Measurements from ENCODE around the gene PIK3CG. TPM values are rescaled to one million over a fixed set of nuclear protein-coding genes. Genes with fewer than 3 reads are reported as not detected.
"Not testable (repeated sequence)": the region's sequence is repeated elsewhere in the genome, so short reads cannot be mapped to it uniquely, and the experiment has no call there.

Gene PIK3CG
- total RNA-seq, 1 experiment from 2014 or later, result not detected

GRCh38 chr7:106829496-106829895, 35.6 kb upstream of the PIK3CG start:
- CTCF ChIA-PET, result no interaction called here
- H3K27ac Mint-ChIP-seq (ENCODE audit: unreplicated experiment), result no peak overlapping the region
- H3K9me3 Mint-ChIP-seq (ENCODE audit: low read depth, unreplicated experiment), result peaks cover 10% of the 10 kb centered on the region
- H3K36me3 Mint-ChIP-seq (ENCODE audit: insufficient read depth, unreplicated experiment), result no peaks in the 10 kb centered on the region
- peaks cover 4% of the 10 kb centered on the region for H3K4me1 Mint-ChIP-seq (ENCODE audit: low read depth, unreplicated experiment)
- H3K4me3 Mint-ChIP-seq (ENCODE audit: low read depth, unreplicated experiment), result no peak overlapping the region
- H3K27me3 Mint-ChIP-seq (ENCODE audit: unreplicated experiment), result no peaks in the 10 kb centered on the region
- no TSS peak for BruUV-seq (replicated peaks)
- TF ChIP-seq CTCF (IDR thresholded peaks at IDR 0.05; ENCODE audit: unreplicated experiment), result no peak
- intact Hi-C loops (cut with micrococcal nuclease; ENCODE audit: unreplicated experiment), result no loop called here
- no peak for DNase-seq

GRCh38 chr7:106830896-106831295, 34.2 kb upstream of the PIK3CG start:
- H3K27me3 Mint-ChIP-seq (ENCODE audit: unreplicated experiment); intact Hi-C loops (cut with micrococcal nuclease; ENCODE audit: unreplicated experiment); H3K27ac Mint-ChIP-seq (ENCODE audit: unreplicated experiment); CTCF ChIA-PET; H3K4me1 Mint-ChIP-seq (ENCODE audit: low read depth, unreplicated experiment); BruUV-seq (replicated peaks); DNase-seq; H3K36me3 Mint-ChIP-seq (ENCODE audit: insufficient read depth, unreplicated experiment); H3K4me3 Mint-ChIP-seq (ENCODE audit: low read depth, unreplicated experiment): not testable (repeated sequence)
- peaks cover 10% of the 10 kb centered on the region for H3K9me3 Mint-ChIP-seq (ENCODE audit: low read depth, unreplicated experiment)

- Mint-ChIP-seq H3K4me1 (ENCODE audit: low read depth, unreplicated experiment) (no peaks in the 10 kb centered on the region), H3K4me3 (ENCODE audit: low read depth, unreplicated experiment) (no peak overlapping the region), H3K9me3 (ENCODE audit: low read depth, unreplicated experiment) (no peaks in the 10 kb centered on the region), H3K36me3 (ENCODE audit: insufficient read depth, unreplicated experiment) (no peaks in the 10 kb centered on the region), H3K27ac (ENCODE audit: unreplicated experiment) (no peak overlapping the region), H3K27me3 (ENCODE audit: unreplicated experiment) (no peaks in the 10 kb centered on the region)
- DNase-seq, result no peak
- CTCF ChIA-PET, result no interaction called here
- intact Hi-C loops (cut with micrococcal nuclease; ENCODE audit: unreplicated experiment), result no loop called here
- TF ChIP-seq CTCF (IDR thresholded peaks at IDR 0.05; ENCODE audit: unreplicated experiment), result no peak
- BruUV-seq (replicated peaks), result no TSS peak
Observed at GRCh38 chr7:106836816-106837215, 28.3 kb upstream of the PIK3CG start.

GRCh38 chr7:106839511-106839910, 25.6 kb upstream of the PIK3CG start:
- Mint-ChIP-seq H3K27ac (ENCODE audit: unreplicated experiment) (no peak overlapping the region), H3K27me3 (ENCODE audit: unreplicated experiment) (no peaks in the 10 kb centered on the region), H3K4me3 (ENCODE audit: low read depth, unreplicated experiment) (no peak overlapping the region), H3K4me1 (ENCODE audit: low read depth, unreplicated experiment) (no peaks in the 10 kb centered on the region), H3K9me3 (ENCODE audit: low read depth, unreplicated experiment) (no peaks in the 10 kb centered on the region), H3K36me3 (ENCODE audit: insufficient read depth, unreplicated experiment) (no peaks in the 10 kb centered on the region)
- CTCF ChIA-PET, result no interaction called here
- intact Hi-C loops (cut with micrococcal nuclease; ENCODE audit: unreplicated experiment), result no loop called here
- BruUV-seq (replicated peaks), result no TSS peak
- DNase-seq, result no peak
- no peak for TF ChIP-seq CTCF (IDR thresholded peaks at IDR 0.05; ENCODE audit: unreplicated experiment)

GRCh38 chr7:106840342-106840741, 24.7 kb upstream of the PIK3CG start:
- no peak for TF ChIP-seq CTCF (IDR thresholded peaks at IDR 0.05; ENCODE audit: unreplicated experiment)
- H3K9me3 Mint-ChIP-seq (ENCODE audit: low read depth, unreplicated experiment), result no peaks in the 10 kb centered on the region
- H3K4me3 Mint-ChIP-seq (ENCODE audit: low read depth, unreplicated experiment), result no peak overlapping the region
- no peaks in the 10 kb centered on the region for H3K36me3 Mint-ChIP-seq (ENCODE audit: insufficient read depth, unreplicated experiment)
- no peaks in the 10 kb centered on the region for H3K4me1 Mint-ChIP-seq (ENCODE audit: low read depth, unreplicated experiment)
- H3K27me3 Mint-ChIP-seq (ENCODE audit: unreplicated experiment), result no peaks in the 10 kb centered on the region
- no TSS peak for BruUV-seq (replicated peaks)
- no peak for DNase-seq
- intact Hi-C loops (cut with micrococcal nuclease; ENCODE audit: unreplicated experiment), result no loop called here
- CTCF ChIA-PET, result no interaction called here
- no peak overlapping the region for H3K27ac Mint-ChIP-seq (ENCODE audit: unreplicated experiment)

Measured in Calu3 (cell line).